ENCODE data around the gene ROBO1. TPM values are rescaled to one million over a fixed set of nuclear protein-coding genes. Genes with fewer than 3 reads are reported as not detected.

Gene ROBO1
- total RNA-seq, 2 donors from 2014 or later, result 0.12 TPM; not detected in 1

GRCh38 chr3:79606414-79606813 is 161.4 kb downstream of the ROBO1 start:
- H3K27ac Mint-ChIP-seq, result no peak overlapping the region
- H3K36me3 Mint-ChIP-seq, result peaks cover 0 to 4% of the 10 kb centered on the region in 2 donors
- peaks cover 36 to 37% of the 10 kb centered on the region in 2 donors for H3K9me3 Mint-ChIP-seq
- no peak for ATAC-seq
- no peak for DNase-seq (ENCODE audit: low spot score in 2 of 2)

- peaks cover 0 to 4% of the 10 kb centered on the region in 2 donors for H3K36me3 Mint-ChIP-seq
- ATAC-seq (no peak), DNase-seq (ENCODE audit: low spot score in 2 of 2) (no peak)
- H3K9me3 Mint-ChIP-seq, result peaks cover 33 to 39% of the 10 kb centered on the region in 2 donors
- no peak overlapping the region for H3K27ac Mint-ChIP-seq
Measured at GRCh38 chr3:79604681-79605080, 163.1 kb downstream of the ROBO1 start.

- ATAC-seq (no peak), DNase-seq (ENCODE audit: low spot score in 2 of 2) (no peak)
- Mint-ChIP-seq H3K27ac (no peak overlapping the region), H3K9me3 (peaks cover 18 to 27% of the 10 kb centered on the region in 2 donors), H3K36me3 (no peaks in the 10 kb centered on the region)
Measured at GRCh38 chr3:79602385-79602784, 165.4 kb downstream of the ROBO1 start.

GRCh38 chr3:79598594-79598993 is 169.2 kb downstream of the ROBO1 start:
- Mint-ChIP-seq H3K27ac (no peak overlapping the region), H3K36me3 (no peaks in the 10 kb centered on the region), H3K9me3 (peaks cover 12 to 19% of the 10 kb centered on the region in 2 donors)
- ATAC-seq (no peak), DNase-seq (ENCODE audit: low spot score in 2 of 2) (no peak)

- H3K27ac Mint-ChIP-seq, result no peak overlapping the region
- no peak for ATAC-seq
- no peak for DNase-seq (ENCODE audit: low spot score in 2 of 2)
Measured at GRCh38 chr3:79597709-79598108, 170.1 kb downstream of the ROBO1 start.

GRCh38 chr3:79587150-79587549 is 180.6 kb downstream of the ROBO1 start:
- Mint-ChIP-seq H3K36me3 (no peaks in the 10 kb centered on the region), H3K27ac (no peak overlapping the region), H3K9me3 (peaks cover 3 to 13% of the 10 kb centered on the region in 2 donors)
- ATAC-seq (no peak), DNase-seq (ENCODE audit: low spot score in 2 of 2) (no peak)

More at GRCh38 chr3:79597709-79598108, 170.1 kb downstream of the ROBO1 start:
- Mint-ChIP-seq H3K36me3 (no peaks in the 10 kb centered on the region), H3K9me3 (peaks cover 3 to 17% of the 10 kb centered on the region in 2 donors)

GRCh38 chr3:79586232-79586631 is 181.6 kb downstream of the ROBO1 start:
- no peak for DNase-seq (ENCODE audit: low spot score in 2 of 2)
- Mint-ChIP-seq H3K27ac (no peak overlapping the region), H3K36me3 (no peaks in the 10 kb centered on the region), H3K9me3 (peaks cover 3 to 13% of the 10 kb centered on the region in 2 donors)
- no peak for ATAC-seq

GRCh38 chr3:79572930-79573329 is 194.9 kb downstream of the ROBO1 start:
- Mint-ChIP-seq H3K36me3 (no peaks in the 10 kb centered on the region), H3K9me3 (no peaks in the 10 kb centered on the region), H3K27ac (no peak overlapping the region)
- ATAC-seq (no peak), DNase-seq (ENCODE audit: low spot score in 2 of 2) (no peak)

GRCh38 chr3:79568938-79569337 is 198.9 kb downstream of the ROBO1 start:
- H3K9me3 Mint-ChIP-seq, result peaks cover 7 to 9% of the 10 kb centered on the region in 2 donors
- DNase-seq (ENCODE audit: low spot score in 2 of 2), result no peak
- ATAC-seq, result no peak
- H3K27ac Mint-ChIP-seq, result no peak overlapping the region
- no peaks in the 10 kb centered on the region for H3K36me3 Mint-ChIP-seq

GRCh38 chr3:79564192-79564591 is 203.6 kb downstream of the ROBO1 start:
- no peak for ATAC-seq
- Mint-ChIP-seq H3K27ac (no peak overlapping the region), H3K36me3 (no peaks in the 10 kb centered on the region), H3K9me3 (peaks cover 7 to 9% of the 10 kb centered on the region in 2 donors)
- no peak for DNase-seq (ENCODE audit: low spot score in 2 of 2)

GRCh38 chr3:79560698-79561097 is 207.1 kb downstream of the ROBO1 start:
- no peaks in the 10 kb centered on the region for H3K36me3 Mint-ChIP-seq
- no peak for DNase-seq (ENCODE audit: low spot score in 2 of 2)
- H3K9me3 Mint-ChIP-seq, result peaks cover 2 to 5% of the 10 kb centered on the region in 2 donors
- ATAC-seq, result no peak
- H3K27ac Mint-ChIP-seq, result no peak overlapping the region

GRCh38 chr3:79558943-79559342 is 208.9 kb downstream of the ROBO1 start:
- Mint-ChIP-seq H3K36me3 (no peaks in the 10 kb centered on the region), H3K27ac (no peak overlapping the region), H3K9me3 (peaks cover 3 to 5% of the 10 kb centered on the region in 2 donors)
- DNase-seq (ENCODE audit: low spot score in 2 of 2), result no peak
- ATAC-seq, result no peak

GRCh38 chr3:79555655-79556054 is 212.1 kb downstream of the ROBO1 start:
- ATAC-seq (no peak), DNase-seq (ENCODE audit: low spot score in 2 of 2) (no peak)
- Mint-ChIP-seq H3K36me3 (no peaks in the 10 kb centered on the region), H3K27ac (no peak overlapping the region), H3K9me3 (peaks cover 3 to 5% of the 10 kb centered on the region in 2 donors)

GRCh38 chr3:79551997-79552396 is 215.8 kb downstream of the ROBO1 start:
- no peaks in the 10 kb centered on the region for H3K36me3 Mint-ChIP-seq
- ATAC-seq (no peak), DNase-seq (ENCODE audit: low spot score in 2 of 2) (no peak)
- H3K27ac Mint-ChIP-seq, result no peak overlapping the region
- peaks cover 0 to 3% of the 10 kb centered on the region in 2 donors for H3K9me3 Mint-ChIP-seq

- Mint-ChIP-seq H3K36me3 (no peaks in the 10 kb centered on the region), H3K9me3 (peaks cover 0 to 3% of the 10 kb centered on the region in 2 donors), H3K27ac (no peak overlapping the region)
- ATAC-seq (no peak), DNase-seq (ENCODE audit: low spot score in 2 of 2) (no peak)
Measured at GRCh38 chr3:79551321-79551892, 216.4 kb downstream of the ROBO1 start.

GRCh38 chr3:79543218-79543982 is 224.4 kb downstream of the ROBO1 start:
- ATAC-seq, result no peak
- no peak overlapping the region for H3K27ac Mint-ChIP-seq
- peaks cover 0 to 4% of the 10 kb centered on the region in 2 donors for H3K9me3 Mint-ChIP-seq
- DNase-seq (ENCODE audit: low spot score in 2 of 2), result no peak
- no peaks in the 10 kb centered on the region for H3K36me3 Mint-ChIP-seq

- ATAC-seq (no peak), DNase-seq (ENCODE audit: low spot score in 2 of 2) (no peak)
- Mint-ChIP-seq H3K27ac (no peak overlapping the region), H3K36me3 (no peaks in the 10 kb centered on the region), H3K9me3 (peaks cover 16 to 21% of the 10 kb centered on the region in 2 donors)
Measured at GRCh38 chr3:79534727-79535126, 233.1 kb downstream of the ROBO1 start.
